IMR-90 (cell line): ENCODE data around the gene ISG20L2. TPM values are rescaled to one million over a fixed set of nuclear protein-coding genes. Genes with fewer than 3 reads are reported as not detected.
A peak's percentile ranks its signal among the peaks of the same experiment; 100 is the strongest.

Experiments
- FOS ChIP-seq: fragments of 150-350 bp; IDR thresholded peaks from 2 replicates; pipeline ENCODE4 v1.6.1; 2016; ENCODE audit warnings: low read depth, low read length
- NFE2L2 ChIP-seq: fragments of 150-350 bp; IDR thresholded peaks from 2 replicates; pipeline ENCODE4 v1.6.1; 2016; ENCODE audit warnings: low read depth, mild to moderate bottlenecking, low read length
- RAD21 ChIP-seq: IDR thresholded peaks from 2 replicates; pipeline ENCODE4 v1.6.1; 2012; ENCODE audit warnings: low read length, improper control_type of control experiment
- polyA plus RNA-seq, 3 experiments: library from polyadenylated mRNA; depleted of rRNA; stranded (reverse); fragments of >200 nt; gene quantifications; 2 replicates each; pipeline ENCODE4 v1.2.3, GENCODE V29; 2012; ENCODE audit warnings: low replicate concordance in 1 of 3
- total RNA-seq: library from RNA; depleted of rRNA; stranded (reverse); fragments of >200 nt; gene quantifications from 2 replicates; pipeline ENCODE4 v1.2.3, GENCODE V29; 2012
- TF ChIP-seq, protein P1 (sequence below): fragments of 150-350 bp; IDR thresholded peaks from 2 replicates; pipeline ENCODE4 v1.6.1; 2016; ENCODE audit warnings: low read depth, mild to moderate bottlenecking, low read length, moderate library complexity, borderline replicate concordance

ISG20L2 gene
- total and polyA plus RNA-seq, 2 of the 4 experiments (the other 2 are of a cell fraction) = 17.0 to 27.3 TPM

DNA sequence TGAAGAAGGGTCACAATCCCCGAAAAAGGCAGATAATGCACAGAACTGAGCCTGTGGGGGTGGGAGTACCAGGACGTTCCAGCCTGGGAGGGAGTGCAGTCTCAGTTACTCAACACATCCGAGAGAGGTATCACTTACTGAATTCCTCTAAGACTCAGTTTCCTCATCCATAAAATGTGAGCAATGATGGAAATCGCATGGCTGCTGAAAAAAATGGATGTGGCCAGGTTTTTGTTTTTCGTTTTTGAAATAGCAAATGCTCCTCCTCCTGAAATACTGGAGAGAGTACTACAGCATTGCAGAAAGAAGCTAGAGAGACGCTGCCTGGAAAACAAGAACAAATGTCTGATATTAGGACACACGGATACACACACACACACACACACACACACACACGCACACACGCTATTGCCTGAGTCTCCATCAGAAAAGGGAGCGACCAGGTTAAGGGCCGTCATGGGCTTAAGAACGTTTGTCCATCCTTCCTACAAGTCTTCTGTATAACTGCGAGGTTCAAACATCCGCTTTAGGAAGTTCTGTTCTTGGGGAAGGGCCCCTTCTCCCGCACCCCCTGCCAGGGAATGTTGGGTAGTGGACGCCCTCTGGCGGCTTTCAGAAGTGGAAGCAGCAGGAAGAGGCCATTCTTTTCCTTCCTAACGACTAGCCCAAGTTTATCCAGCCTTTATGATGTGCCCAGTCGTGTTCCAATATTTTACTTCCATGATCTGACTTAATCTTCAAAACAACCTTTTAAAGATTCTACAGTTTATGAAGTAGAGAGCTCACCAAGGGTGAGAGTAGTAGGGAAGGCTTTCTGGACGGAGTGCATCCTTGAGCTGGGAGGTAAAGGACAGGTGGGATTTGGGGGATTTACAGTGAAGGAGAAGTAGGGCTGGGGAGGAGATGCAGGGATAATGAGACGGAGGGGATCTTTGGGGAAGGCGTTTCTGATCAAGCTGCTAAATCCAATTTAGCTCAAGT, 50.7 kb downstream of the ISG20L2 start (continued):
- TF ChIP-seq, protein P1, sequence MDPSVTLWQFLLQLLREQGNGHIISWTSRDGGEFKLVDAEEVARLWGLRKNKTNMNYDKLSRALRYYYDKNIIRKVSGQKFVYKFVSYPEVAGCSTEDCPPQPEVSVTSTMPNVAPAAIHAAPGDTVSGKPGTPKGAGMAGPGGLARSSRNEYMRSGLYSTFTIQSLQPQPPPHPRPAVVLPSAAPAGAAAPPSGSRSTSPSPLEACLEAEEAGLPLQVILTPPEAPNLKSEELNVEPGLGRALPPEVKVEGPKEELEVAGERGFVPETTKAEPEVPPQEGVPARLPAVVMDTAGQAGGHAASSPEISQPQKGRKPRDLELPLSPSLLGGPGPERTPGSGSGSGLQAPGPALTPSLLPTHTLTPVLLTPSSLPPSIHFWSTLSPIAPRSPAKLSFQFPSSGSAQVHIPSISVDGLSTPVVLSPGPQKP = no peak
- TF ChIP-seq NFE2L2 (no peak), RAD21 (peak; percentile 96), FOS (no peak)
